ENCODE data around the gene TP63. TPM values are rescaled to one million over a fixed set of nuclear protein-coding genes. Genes with fewer than 3 reads are reported as not detected.

The TP63 gene
- total RNA-seq, 1 experiment from 2014 or later, result not detected

DNA sequence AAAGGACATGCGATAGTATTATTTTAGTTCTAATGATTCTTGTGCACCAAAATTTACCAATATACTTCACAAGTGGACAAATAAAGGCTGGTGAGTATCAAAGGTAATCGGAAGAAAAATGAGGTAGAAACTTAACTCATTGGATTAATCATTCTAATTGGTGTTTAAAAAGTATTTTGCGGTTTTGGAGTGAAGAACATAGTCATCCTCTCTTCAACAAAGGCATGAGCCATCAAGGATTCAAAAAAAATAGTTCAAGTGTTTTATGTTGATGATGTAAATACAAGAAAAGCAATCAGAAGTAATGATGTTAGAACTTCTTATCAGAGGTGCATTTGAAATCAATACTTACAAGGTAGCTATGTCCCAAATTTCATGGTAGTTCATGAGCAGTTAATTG is 268.0 kb downstream of the TP63 start:
- no peak overlapping the region for H3K14ac ChIP-seq (ENCODE audit: insufficient read depth, low read length)
- Mint-ChIP-seq H3K9me3 (no peaks in the 10 kb centered on the region), H3K27me3 (ENCODE audit: low read depth) (no peaks in the 10 kb centered on the region), H3K27ac (no peak overlapping the region), H3K4me3 (no peak overlapping the region), H3K4me1 (peaks cover 11 to 17% of the 10 kb centered on the region in 2 experiments), H3K36me3 (ENCODE audit: insufficient read depth in 1 of 3, low read depth in 3 of 3) (no peaks in the 10 kb centered on the region)
- no peak overlapping the region for H3T11ph ChIP-seq (ENCODE audit: low read length)
- H3K27me3 ChIP-seq (ENCODE audit: insufficient read depth, low read length), result no peaks in the 10 kb centered on the region
- no peak overlapping the region for H4K5ac ChIP-seq (ENCODE audit: insufficient read length, low read depth, low read length)
- H3K23me2 ChIP-seq (ENCODE audit: insufficient read length, low read depth, low read length, poor library complexity, severe bottlenecking), result no peaks in the 10 kb centered on the region
- H3K79me1 ChIP-seq (ENCODE audit: insufficient read depth, low read depth, low read length, poor library complexity, severe bottlenecking), result no peaks in the 10 kb centered on the region
- no peak overlapping the region for H3K23ac ChIP-seq (ENCODE audit: insufficient read length, low read depth, low read length)
- no peak overlapping the region for H3K9ac ChIP-seq (ENCODE audit: extremely low read depth, insufficient read length, low read length)
- H2BK5ac ChIP-seq (ENCODE audit: insufficient read length, low read length), result no peak overlapping the region
- no peak overlapping the region for H3K4me2 ChIP-seq (ENCODE audit: insufficient read depth, insufficient read length, low read length)
- no peak overlapping the region for H2BK12ac ChIP-seq (ENCODE audit: insufficient read length, low read depth, low read length)
- no peak overlapping the region for H3K18ac ChIP-seq (ENCODE audit: insufficient read length, low read depth, low read length)
- no peak overlapping the region for H2AK5ac ChIP-seq (ENCODE audit: insufficient read length, low read length)
- H3K9me3 ChIP-seq (ENCODE audit: control insufficient read depth, low read depth, low read length), result no peaks in the 10 kb centered on the region
- no peak for DNase-seq
- no peak overlapping the region for H2BK120ac ChIP-seq (ENCODE audit: low read depth, low read length, poor library complexity, severe bottlenecking)
- H4K8ac ChIP-seq (replicated peaks; ENCODE audit: insufficient read length, low read depth, low read length), result no peak overlapping the region
- 100% methylated on average over 1 of the region's 3 CpGs for WGBS (ENCODE audit: extremely low coverage, insufficient read length, low lambda C conversion rate)
- H3K4ac ChIP-seq (ENCODE audit: low read depth, low read length), result no peak overlapping the region
- H3K79me2 ChIP-seq (ENCODE audit: insufficient read depth, low read length), result no peaks in the 10 kb centered on the region
- H2BK20ac ChIP-seq (ENCODE audit: low read depth, low read length, poor library complexity, severe bottlenecking), result no peak overlapping the region
- no peak overlapping the region for H2BK15ac ChIP-seq (ENCODE audit: low read depth, low read length)
- no peak for TF ChIP-seq CTCF (conservative IDR thresholded peaks at IDR 0.05)
- H3K56ac ChIP-seq (ENCODE audit: insufficient read length, low read depth, low read length), result no peak overlapping the region
- H3K4me1 ChIP-seq (ENCODE audit: insufficient read depth, low read length), result no peaks in the 10 kb centered on the region; the same call in none of the 2 replicates
- no peak overlapping the region for H2AFZ ChIP-seq (ENCODE audit: low read length)
- H4K20me1 ChIP-seq (ENCODE audit: control insufficient read depth, insufficient read depth, insufficient read length), result no peaks in the 10 kb centered on the region
- H4K91ac ChIP-seq (ENCODE audit: insufficient read length, low read depth, low read length), result no peak overlapping the region
- H3K27ac ChIP-seq (ENCODE audit: insufficient read length, low read depth, low read length), result no peak overlapping the region

Measured in H9 (cell line).